Measurements from ENCODE around the gene CD86. TPM values are rescaled to one million over a fixed set of nuclear protein-coding genes. Genes with fewer than 3 reads are reported as not detected.

CD86 gene
- total RNA-seq, 2 donors from 2014 or later = 1.9 to 5.1 TPM

GRCh38 chr3:122023335-122023910, 31.7 kb upstream of the CD86 start:
- DNase-seq (ENCODE audit: low spot score) = no peak
- TF ChIP-seq CTCF (IDR thresholded peaks at IDR 0.05) = no peak
- Histone ChIP-seq H3K4me3 (no peak overlapping the region), H3K27ac (no peak overlapping the region), H3K9me3 (no peaks in the 10 kb centered on the region), H3K4me1 (no peaks in the 10 kb centered on the region), H3K36me3 (no peaks in the 10 kb centered on the region), H3K27me3 (peaks cover 0 to 7% of the 10 kb centered on the region in 2 donors)

- Histone ChIP-seq H3K4me1 (no peaks in the 10 kb centered on the region), H3K4me3 (no peak overlapping the region), H3K36me3 (no peaks in the 10 kb centered on the region), H3K27me3 (peaks cover 0 to 7% of the 10 kb centered on the region in 2 donors), H3K27ac (no peak overlapping the region), H3K9me3 (no peaks in the 10 kb centered on the region)
- no peak for DNase-seq (ENCODE audit: low spot score)
- TF ChIP-seq CTCF (IDR thresholded peaks at IDR 0.05) = no peak
Measured at GRCh38 chr3:122024800-122025199, 30.4 kb upstream of the CD86 start.

- no peak overlapping the region for H3K4me3 ChIP-seq
- H3K36me3 ChIP-seq = no peaks in the 10 kb centered on the region
- no peak for DNase-seq (ENCODE audit: low spot score)
- no peaks in the 10 kb centered on the region for H3K4me1 ChIP-seq
- H3K27ac ChIP-seq = no peak overlapping the region
- no peaks in the 10 kb centered on the region for H3K9me3 ChIP-seq
- peaks cover 0 to 7% of the 10 kb centered on the region in 2 donors for H3K27me3 ChIP-seq
- TF ChIP-seq CTCF (IDR thresholded peaks at IDR 0.05) = no peak
Measured at GRCh38 chr3:122025296-122025695, 29.9 kb upstream of the CD86 start.

- Histone ChIP-seq H3K9me3 (no peaks in the 10 kb centered on the region), H3K27ac (no peak overlapping the region), H3K36me3 (no peaks in the 10 kb centered on the region), H3K4me1 (no peaks in the 10 kb centered on the region), H3K4me3 (no peak overlapping the region), H3K27me3 (no peaks in the 10 kb centered on the region)
- no peak for DNase-seq (ENCODE audit: low spot score)
- TF ChIP-seq CTCF (IDR thresholded peaks at IDR 0.05) = no peak
Measured at GRCh38 chr3:122030381-122031122, 24.6 kb upstream of the CD86 start.

GRCh38 chr3:122031123-122031468, 24.1 kb upstream of the CD86 start:
- H3K9me3 ChIP-seq = peaks cover 0 to 1% of the 10 kb centered on the region in 2 donors
- no peak for TF ChIP-seq CTCF (IDR thresholded peaks at IDR 0.05)
- H3K4me3 ChIP-seq = no peak overlapping the region
- no peak overlapping the region for H3K27ac ChIP-seq
- DNase-seq (ENCODE audit: low spot score) = no peak
- no peaks in the 10 kb centered on the region for H3K4me1 ChIP-seq
- no peaks in the 10 kb centered on the region for H3K36me3 ChIP-seq
- H3K27me3 ChIP-seq = no peaks in the 10 kb centered on the region

All from right atrium auricular region (tissue), 2 donors.